Panc1 (cell line): Measurements from ENCODE around the gene CEPT1. TPM values are rescaled to one million over a fixed set of nuclear protein-coding genes. Genes with fewer than 3 reads are reported as not detected.

ENCODE experiments used
- ATAC-seq: fragments of 200-7000 bp; cut with Tn5 transposase; 2 replicates; pipeline ENCODE4 v1.9.1; 2020; ENCODE audit warnings: mild to moderate bottlenecking, moderate library complexity
- BruUV-seq: library from RNA; stranded (reverse); fragments of 400-500 nt; replicated peaks from 2 replicates; lab custom pipeline; 2021; lab: Mats Ljungman, UMichigan
- CTCF ChIA-PET: fragments of 300-600 bp; sonication (Branson Sonifier 250); formaldehyde crosslinking; loops from one replicate; lab custom pipeline; 2022; ENCODE audit warnings: antibody characterized with exemption; lab: Charles Lee
- POLR2A ChIA-PET: fragments of 300-600 bp; sonication (Branson Sonifier 250); formaldehyde crosslinking; loops from one replicate; lab custom pipeline; 2022; ENCODE audit warnings: antibody characterized with exemption; lab: Charles Lee
- DNase-seq: peaks from one replicate; pipeline ENCODE4 v3.0.0-alpha.2; 2010; ENCODE audit warnings: low read depth, low spot score
- H3K27ac ChIP-seq: 2 replicates; pipeline ENCODE4 v1.5.1; 2011; ENCODE audit warnings: mild to moderate bottlenecking, low read length, inconsistent platforms
- H3K27me3 ChIP-seq: fragments of 200-500 bp; sonication (Bioruptor generic); 2 replicates; pipeline ENCODE4 v1.6.0; 2014; ENCODE audit warnings: low read length, inconsistent platforms; ENCODE audit not compliant: control insufficient read depth, insufficient read depth
- H3K36me3 ChIP-seq: fragments of 200-500 bp; sonication (Bioruptor generic); 2 replicates; pipeline ENCODE4 v1.5.1; 2014; ENCODE audit warnings: inconsistent platforms, mild to moderate bottlenecking, low read length, moderate library complexity; ENCODE audit not compliant: control insufficient read depth, insufficient read depth
- H3K4me1 ChIP-seq: 2 replicates; pipeline ENCODE4 v1.5.1; 2011; ENCODE audit warnings: inconsistent platforms, mild to moderate bottlenecking, low read length, moderate library complexity; ENCODE audit not compliant: control insufficient read depth, insufficient read depth
- H3K4me3 ChIP-seq, 2 experiments: 2 replicates each; pipeline ENCODE4 v1.5.1; 2011 to 2012; ENCODE audit warnings: low read depth in 2 of 2, low read length in 2 of 2, mild to moderate bottlenecking in 2 of 2, inconsistent platforms in 1 of 2, moderate library complexity in 1 of 2
- H3K9me3 ChIP-seq: fragments of 200-500 bp; sonication (Bioruptor generic); 2 replicates; pipeline ENCODE4 v1.5.1; 2014; ENCODE audit warnings: low read depth, mild to moderate bottlenecking, inconsistent platforms, low read length, moderate library complexity; ENCODE audit not compliant: control insufficient read depth, insufficient read depth
- POLR2AphosphoS5 ChIP-seq: IDR thresholded peaks from 2 replicates; pipeline ENCODE4 v1.6.1; 2012; ENCODE audit warnings: mild to moderate bottlenecking, low read depth, low read length, moderate library complexity
- SIN3A ChIP-seq: IDR thresholded peaks from 2 replicates; pipeline ENCODE4 v1.6.1; 2012; ENCODE audit warnings: low read depth, mild to moderate bottlenecking, low read length, moderate library complexity, borderline replicate concordance; ENCODE audit not compliant: insufficient read depth
- TCF7L2 ChIP-seq: IDR thresholded peaks from 2 replicates; pipeline ENCODE4 v1.6.1; 2011; ENCODE audit warnings: mild to moderate bottlenecking, low read depth, low read length, inconsistent platforms
- in situ Hi-C: cut with HindIII; loops from 2 replicates; pipeline ENCODE4 v1.10.0; 2016; ENCODE audit warnings: low sequenced_read_pairs, low pct_unique_long_range_greater_than_20kb
- intact Hi-C: fragments of 100-400 bp; cut with micrococcal nuclease; formaldehyde crosslinking; loops from one replicate; pipeline ENCODE4 v1.10.0; 2022; ENCODE audit not compliant: unreplicated experiment
- total RNA-seq: library from RNA; stranded (reverse); gene quantifications from one replicate; pipeline ENCODE4 v1.2.1, GENCODE V29; 2021; ENCODE audit not compliant: unreplicated experiment
- TF ChIP-seq, protein P1 (sequence below): fragments of 450-650 bp; IDR thresholded peaks from 2 replicates; pipeline ENCODE4 v1.5.1; 2017; ENCODE audit warnings: mild to moderate bottlenecking
- TF ChIP-seq, protein P2 (sequence below), 2 experiments: IDR thresholded peaks; 2 replicates each; pipeline ENCODE4 v1.6.1; 2011 to 2012; ENCODE audit warnings: low read depth in 2 of 2, control low read depth in 1 of 2, low read length in 1 of 2, mild to moderate bottlenecking in 1 of 2, moderate library complexity in 1 of 2; ENCODE audit not compliant: insufficient read depth in 1 of 2

CEPT1 gene
- total RNA-seq, 1 experiment from 2014 or later: 21.9 TPM

DNA sequence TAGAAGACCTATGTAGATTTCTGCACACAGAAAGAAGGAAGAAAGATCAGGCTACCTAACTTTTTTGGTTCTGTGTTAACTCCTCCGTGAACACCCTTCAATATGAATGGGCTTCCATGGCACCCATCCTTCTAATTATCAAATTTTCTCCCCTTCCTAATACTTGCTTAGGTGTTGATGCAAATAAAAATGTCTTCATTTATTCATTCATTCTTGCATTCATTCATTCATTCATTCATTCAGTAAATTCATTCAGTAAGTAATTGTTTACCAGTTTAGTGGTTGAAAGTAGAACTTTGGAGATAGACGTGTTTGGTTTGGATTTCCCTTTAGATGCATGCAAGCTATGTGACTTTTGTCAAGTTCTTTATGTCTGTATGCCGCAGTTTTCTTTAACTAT lies 92.1 kb downstream of the CEPT1 start:
- in situ Hi-C loops (no loop called here), intact Hi-C loops (no loop called here)
- ChIA-PET CTCF (no interaction called here), POLR2A (no interaction called here)
- Histone ChIP-seq H3K4me1 (peaks cover 14% of the 10 kb centered on the region; the same call in 1 of the 2 replicates), H3K36me3 (no peaks in the 10 kb centered on the region), H3K27me3 (no peaks in the 10 kb centered on the region), H3K27ac (no peak overlapping the region), H3K9me3 (no peaks in the 10 kb centered on the region), H3K4me3 (no peak overlapping the region)
- DNase-seq (no peak), ATAC-seq (no peak)
- BruUV-seq: no TSS peak
- TF ChIP-seq, protein P1, sequence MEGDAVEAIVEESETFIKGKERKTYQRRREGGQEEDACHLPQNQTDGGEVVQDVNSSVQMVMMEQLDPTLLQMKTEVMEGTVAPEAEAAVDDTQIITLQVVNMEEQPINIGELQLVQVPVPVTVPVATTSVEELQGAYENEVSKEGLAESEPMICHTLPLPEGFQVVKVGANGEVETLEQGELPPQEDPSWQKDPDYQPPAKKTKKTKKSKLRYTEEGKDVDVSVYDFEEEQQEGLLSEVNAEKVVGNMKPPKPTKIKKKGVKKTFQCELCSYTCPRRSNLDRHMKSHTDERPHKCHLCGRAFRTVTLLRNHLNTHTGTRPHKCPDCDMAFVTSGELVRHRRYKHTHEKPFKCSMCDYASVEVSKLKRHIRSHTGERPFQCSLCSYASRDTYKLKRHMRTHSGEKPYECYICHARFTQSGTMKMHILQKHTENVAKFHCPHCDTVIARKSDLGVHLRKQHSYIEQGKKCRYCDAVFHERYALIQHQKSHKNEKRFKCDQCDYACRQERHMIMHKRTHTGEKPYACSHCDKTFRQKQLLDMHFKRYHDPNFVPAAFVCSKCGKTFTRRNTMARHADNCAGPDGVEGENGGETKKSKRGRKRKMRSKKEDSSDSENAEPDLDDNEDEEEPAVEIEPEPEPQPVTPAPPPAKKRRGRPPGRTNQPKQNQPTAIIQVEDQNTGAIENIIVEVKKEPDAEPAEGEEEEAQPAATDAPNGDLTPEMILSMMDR: no peak
- no peak for TF ChIP-seq POLR2AphosphoS5
- TF ChIP-seq, protein P2, sequence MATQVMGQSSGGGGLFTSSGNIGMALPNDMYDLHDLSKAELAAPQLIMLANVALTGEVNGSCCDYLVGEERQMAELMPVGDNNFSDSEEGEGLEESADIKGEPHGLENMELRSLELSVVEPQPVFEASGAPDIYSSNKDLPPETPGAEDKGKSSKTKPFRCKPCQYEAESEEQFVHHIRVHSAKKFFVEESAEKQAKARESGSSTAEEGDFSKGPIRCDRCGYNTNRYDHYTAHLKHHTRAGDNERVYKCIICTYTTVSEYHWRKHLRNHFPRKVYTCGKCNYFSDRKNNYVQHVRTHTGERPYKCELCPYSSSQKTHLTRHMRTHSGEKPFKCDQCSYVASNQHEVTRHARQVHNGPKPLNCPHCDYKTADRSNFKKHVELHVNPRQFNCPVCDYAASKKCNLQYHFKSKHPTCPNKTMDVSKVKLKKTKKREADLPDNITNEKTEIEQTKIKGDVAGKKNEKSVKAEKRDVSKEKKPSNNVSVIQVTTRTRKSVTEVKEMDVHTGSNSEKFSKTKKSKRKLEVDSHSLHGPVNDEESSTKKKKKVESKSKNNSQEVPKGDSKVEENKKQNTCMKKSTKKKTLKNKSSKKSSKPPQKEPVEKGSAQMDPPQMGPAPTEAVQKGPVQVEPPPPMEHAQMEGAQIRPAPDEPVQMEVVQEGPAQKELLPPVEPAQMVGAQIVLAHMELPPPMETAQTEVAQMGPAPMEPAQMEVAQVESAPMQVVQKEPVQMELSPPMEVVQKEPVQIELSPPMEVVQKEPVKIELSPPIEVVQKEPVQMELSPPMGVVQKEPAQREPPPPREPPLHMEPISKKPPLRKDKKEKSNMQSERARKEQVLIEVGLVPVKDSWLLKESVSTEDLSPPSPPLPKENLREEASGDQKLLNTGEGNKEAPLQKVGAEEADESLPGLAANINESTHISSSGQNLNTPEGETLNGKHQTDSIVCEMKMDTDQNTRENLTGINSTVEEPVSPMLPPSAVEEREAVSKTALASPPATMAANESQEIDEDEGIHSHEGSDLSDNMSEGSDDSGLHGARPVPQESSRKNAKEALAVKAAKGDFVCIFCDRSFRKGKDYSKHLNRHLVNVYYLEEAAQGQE (IDR thresholded peaks at IDR 0.05; ENCODE audit: insufficient read depth in 1 of 2, low read depth in 2 of 2, low read length in 1 of 2): no peak
- no peak for TF ChIP-seq TCF7L2
- no peak for TF ChIP-seq SIN3A

DNA sequence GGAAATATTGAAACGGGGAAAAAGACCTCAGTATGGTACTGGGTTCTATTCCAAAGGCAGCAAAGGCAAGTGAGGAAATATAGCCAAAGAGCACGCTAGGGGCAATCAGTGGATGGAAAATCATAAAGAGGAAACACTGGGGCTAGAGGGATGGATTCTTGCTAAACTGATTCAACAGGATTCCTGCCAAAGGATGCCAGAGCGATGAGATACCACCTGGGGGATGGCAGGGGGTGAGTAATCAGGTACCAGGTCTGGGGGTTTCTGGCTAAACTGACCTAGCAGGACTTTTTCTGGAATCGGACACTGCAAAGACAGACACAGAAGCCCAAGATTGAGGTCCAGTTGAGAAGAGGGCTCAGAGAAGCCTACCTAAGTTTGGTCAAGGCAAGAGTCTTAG lies 94.2 kb downstream of the CEPT1 start:
- intact Hi-C loops: no loop called here
- H3K4me3 ChIP-seq: no peak overlapping the region

More for the DNA sequence above, 94.2 kb downstream of the CEPT1 start:
- in situ Hi-C loops: no loop called here
- Histone ChIP-seq H3K4me1 (no peaks in the 10 kb centered on the region), H3K36me3 (no peaks in the 10 kb centered on the region), H3K9me3 (no peaks in the 10 kb centered on the region), H3K27me3 (no peaks in the 10 kb centered on the region), H3K27ac (no peak overlapping the region)
- CTCF ChIA-PET: no interaction called here
- DNase-seq: no peak
- BruUV-seq: no TSS peak
- TF ChIP-seq, protein P1: no peak
- no peak for TF ChIP-seq POLR2AphosphoS5
- TF ChIP-seq, protein P2 (IDR thresholded peaks at IDR 0.05; ENCODE audit: insufficient read depth in 1 of 2, low read depth in 2 of 2, low read length in 1 of 2): no peak
- TF ChIP-seq SIN3A: no peak
- TF ChIP-seq TCF7L2: no peak
- POLR2A ChIA-PET: no interaction called here
- no peak for ATAC-seq

Other genes with a start within 250 kb of the CEPT1 start
- gene LRIF1, start 176.3 kb upstream of the CEPT1 start, total RNA-seq: 34.1 TPM
- 15.7 TPM for gene DRAM2, start 130 bp upstream of the CEPT1 start, total RNA-seq
- gene DENND2D, start 60.4 kb downstream of the CEPT1 start, total RNA-seq: 10.4 TPM
- gene CHI3L2, start 87.5 kb downstream of the CEPT1 start, total RNA-seq: 0.77 TPM
- not detected for gene CHIA, start 150.6 kb downstream of the CEPT1 start, total RNA-seq